Karpas-422 (cell line): Measurements from ENCODE around the gene CASK. TPM values are rescaled to one million over a fixed set of nuclear protein-coding genes. Genes with fewer than 3 reads are reported as not detected.

Experiments
- DNase-seq: peaks from one replicate; pipeline ENCODE4 v3.0.0-alpha.2; 2015
- H2AFZ ChIP-seq: fragments of 200-600 bp; sonication (generic); 2 replicates; pipeline ENCODE4 v1.6.1; 2014; ENCODE audit warnings: antibody characterized with exemption, low read length, mixed read lengths
- H3K27ac ChIP-seq: fragments of 200-600 bp; sonication (generic); 2 replicates; pipeline ENCODE4 v1.5.1; 2014; ENCODE audit warnings: mild to moderate bottlenecking, low read length, moderate library complexity
- H3K27me3 ChIP-seq: fragments of 200-600 bp; sonication (generic); 2 replicates; pipeline ENCODE4 v1.6.1; 2014; ENCODE audit warnings: low read length, mixed read lengths
- H3K36me3 ChIP-seq: fragments of 200-600 bp; sonication (generic); 2 replicates; pipeline ENCODE4 v1.6.1; 2014; ENCODE audit warnings: low read length, mixed read lengths; ENCODE audit not compliant: insufficient read depth
- H3K4me1 ChIP-seq: fragments of 200-600 bp; sonication (generic); 2 replicates; pipeline ENCODE4 v1.6.1; 2014; ENCODE audit warnings: mild to moderate bottlenecking, low read length, mixed read lengths
- H3K4me2 ChIP-seq: fragments of 200-600 bp; sonication (generic); 2 replicates; pipeline ENCODE4 v1.6.1; 2014; ENCODE audit warnings: low read length, low read depth, mild to moderate bottlenecking; ENCODE audit not compliant: poor library complexity, severe bottlenecking
- H3K4me3 ChIP-seq: fragments of 200-600 bp; sonication (generic); 2 replicates; pipeline ENCODE4 v1.5.1; 2014; ENCODE audit warnings: mild to moderate bottlenecking, antibody characterized with exemption, low read length, mixed read lengths
- H3K79me2 ChIP-seq: fragments of 200-600 bp; sonication (generic); 2 replicates; pipeline ENCODE4 v1.6.1; 2014; ENCODE audit warnings: mild to moderate bottlenecking, low read length, mixed read lengths
- H3K9ac ChIP-seq: fragments of 200-600 bp; sonication (generic); 2 replicates; pipeline ENCODE4 v1.6.0; 2014; ENCODE audit warnings: low read length
- H3K9me2 ChIP-seq: fragments of 200-600 bp; sonication (generic), shearing (Covaris generic); replicated peaks from 2 replicates; pipeline ENCODE4 v1.6.0; 2014; ENCODE audit warnings: mild to moderate bottlenecking, low read length, moderate library complexity; ENCODE audit not compliant: insufficient read depth
- H3K9me3 ChIP-seq: fragments of 300-700, 200-600 bp; sonication (generic); 2 replicates; pipeline ENCODE4 v1.6.1; 2014; ENCODE audit warnings: low read length, mixed read lengths
- H4K20me1 ChIP-seq: fragments of 200-600 bp; sonication (generic); 2 replicates; pipeline ENCODE4 v1.6.1; 2014; ENCODE audit warnings: mild to moderate bottlenecking, antibody characterized with exemption, low read length, low read depth; ENCODE audit not compliant: insufficient read depth
- total RNA-seq: library from RNA; depleted of rRNA; stranded (reverse); fragments of >200 nt; shearing (Covaris generic); gene quantifications from 2 replicates; pipeline ENCODE4 v1.2.3, GENCODE V29; 2014; ENCODE audit warnings: low replicate concordance

Gene CASK
- total RNA-seq, 1 experiment from 2014 or later: not detected

DNA sequence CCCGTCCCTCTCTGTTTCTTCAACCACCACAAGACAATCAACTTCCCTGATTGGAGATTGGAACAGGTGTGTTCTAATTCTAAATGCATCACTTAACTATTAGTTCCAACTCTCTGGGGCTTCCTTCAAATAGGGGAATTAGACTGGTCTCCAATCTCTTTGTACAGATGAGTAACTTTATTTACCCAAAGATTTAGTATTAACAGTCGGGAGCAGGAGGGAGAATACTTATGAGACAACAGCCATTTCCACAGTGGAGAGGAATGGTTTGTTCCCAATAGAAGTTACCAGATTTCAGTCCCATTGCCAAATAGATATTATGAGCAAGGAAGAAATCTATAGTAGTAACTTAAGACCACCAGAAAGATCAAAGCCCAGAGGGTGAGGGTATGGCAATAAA lies 46.2 kb downstream of the CASK start:
- Histone ChIP-seq H3K79me2 (no peaks in the 10 kb centered on the region), H3K27ac (no peak overlapping the region)

DNA sequence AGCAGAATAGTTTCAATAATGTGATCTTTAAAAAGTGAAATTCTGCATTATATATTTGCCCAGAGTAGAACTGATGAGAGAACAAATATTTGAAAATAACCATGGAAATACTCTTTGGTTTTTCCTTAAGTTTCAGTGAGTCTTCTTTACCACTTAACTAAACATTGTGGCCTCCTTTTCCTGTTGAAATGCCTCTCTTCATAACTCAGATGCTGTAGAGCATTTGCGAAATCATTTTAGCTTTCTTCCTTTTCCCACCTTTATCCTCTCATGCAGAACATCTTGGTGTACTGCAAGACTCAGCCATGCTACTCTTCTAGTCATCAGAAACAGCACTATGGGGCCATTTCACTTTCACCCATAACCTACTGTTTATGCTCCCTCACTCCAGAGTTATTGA lies 48.2 kb downstream of the CASK start:
- no peak overlapping the region for H3K4me3 ChIP-seq
- no peaks in the 10 kb centered on the region for H3K4me1 ChIP-seq
- no peaks in the 10 kb centered on the region for H3K27me3 ChIP-seq
- H3K9me2 ChIP-seq: peaks cover 3% of the 10 kb centered on the region; the same call in 1 of the 2 replicates
- no peak overlapping the region for H2AFZ ChIP-seq
- H3K27ac ChIP-seq: no peak overlapping the region
- H3K79me2 ChIP-seq: no peaks in the 10 kb centered on the region
- no peaks in the 10 kb centered on the region; the same call in 1 of the 2 replicates for H3K9me3 ChIP-seq
- H3K36me3 ChIP-seq: no peaks in the 10 kb centered on the region
- no peak overlapping the region for H3K4me2 ChIP-seq
- H3K9ac ChIP-seq: no peak overlapping the region
- no peak for DNase-seq
- H4K20me1 ChIP-seq: no peaks in the 10 kb centered on the region

More for the DNA sequence above, 46.2 kb downstream of the CASK start:
- Histone ChIP-seq H3K36me3 (no peaks in the 10 kb centered on the region), H3K4me2 (no peak overlapping the region), H3K9me3 (peaks cover under 1% of the 10 kb centered on the region; the same call in 1 of the 2 replicates), H3K4me1 (no peaks in the 10 kb centered on the region), H3K27me3 (no peaks in the 10 kb centered on the region), H2AFZ (no peak overlapping the region), H3K9me2 (peaks cover 3% of the 10 kb centered on the region; the same call in 1 of the 2 replicates), H3K9ac (no peak overlapping the region), H4K20me1 (no peaks in the 10 kb centered on the region), H3K4me3 (no peak overlapping the region)
- no peak for DNase-seq

DNA sequence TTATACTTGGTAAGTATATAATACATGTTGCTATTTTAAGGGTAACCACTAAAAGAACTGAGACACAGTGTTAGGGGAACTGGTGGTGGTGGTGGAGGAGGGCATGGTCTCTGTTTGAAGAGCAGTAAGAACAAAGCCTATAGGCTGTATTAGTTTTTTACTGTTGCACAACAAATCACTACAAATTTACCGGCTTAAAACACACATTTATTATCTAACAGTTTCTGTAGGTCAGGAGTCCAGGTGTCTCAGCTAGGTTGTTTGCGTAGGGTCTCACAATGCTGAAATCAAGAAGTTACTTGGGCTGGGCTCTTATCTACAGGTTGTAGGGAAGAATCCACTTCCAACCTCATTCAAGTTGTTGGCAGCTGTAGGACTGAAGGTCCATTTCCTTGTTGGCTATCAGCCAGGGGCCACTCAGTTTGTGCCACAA lies 52.6 kb downstream of the CASK start:
- H3K4me1 ChIP-seq: no peaks in the 10 kb centered on the region
- no peaks in the 10 kb centered on the region for H4K20me1 ChIP-seq
- peaks cover 5% of the 10 kb centered on the region; the same call in 1 of the 2 replicates for H3K9me3 ChIP-seq
- no peak overlapping the region for H3K4me2 ChIP-seq
- H3K9me2 ChIP-seq: no peaks in the 10 kb centered on the region
- H3K4me3 ChIP-seq: no peak overlapping the region
- H3K27me3 ChIP-seq: no peaks in the 10 kb centered on the region
- no peaks in the 10 kb centered on the region for H3K36me3 ChIP-seq
- H2AFZ ChIP-seq: no peak overlapping the region
- H3K9ac ChIP-seq: no peak overlapping the region
- no peaks in the 10 kb centered on the region for H3K79me2 ChIP-seq
- no peak for DNase-seq
- no peak overlapping the region for H3K27ac ChIP-seq

DNA sequence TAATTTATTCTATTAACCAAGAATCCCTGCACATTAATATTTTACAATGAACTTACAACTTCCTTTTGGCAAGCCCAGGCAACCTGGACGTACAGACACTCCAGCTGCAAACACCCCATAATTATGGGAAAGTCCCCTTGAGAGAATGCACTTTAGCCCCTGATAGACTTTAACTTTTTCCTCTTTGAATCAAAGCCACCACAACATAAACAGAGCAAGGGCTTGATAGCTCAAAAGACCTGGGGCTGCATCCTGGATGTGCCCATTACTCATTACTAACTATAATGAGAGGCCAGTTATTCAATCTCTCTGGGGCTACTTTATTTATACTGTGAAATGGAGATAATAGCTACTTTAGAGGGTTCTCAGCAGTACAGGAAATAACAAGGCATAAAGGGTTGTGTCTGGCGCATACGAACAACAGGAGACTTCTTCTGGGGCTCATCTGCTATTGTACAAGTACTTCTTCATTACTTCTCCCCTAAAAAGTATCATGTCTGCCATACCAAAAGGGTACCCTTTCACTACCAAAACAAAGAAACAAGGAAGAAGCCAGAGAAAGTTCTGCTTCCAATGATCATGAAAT lies 54.9 kb downstream of the CASK start:
- Histone ChIP-seq H2AFZ (no peak overlapping the region), H3K9ac (no peak overlapping the region), H3K27me3 (no peaks in the 10 kb centered on the region), H3K9me3 (peaks cover 5% of the 10 kb centered on the region; the same call in 1 of the 2 replicates), H3K79me2 (no peaks in the 10 kb centered on the region), H3K4me1 (no peaks in the 10 kb centered on the region), H3K4me3 (no peak overlapping the region), H3K4me2 (no peak overlapping the region), H4K20me1 (no peaks in the 10 kb centered on the region), H3K9me2 (no peaks in the 10 kb centered on the region), H3K36me3 (no peaks in the 10 kb centered on the region), H3K27ac (no peak overlapping the region)
- DNase-seq: no peak

DNA sequence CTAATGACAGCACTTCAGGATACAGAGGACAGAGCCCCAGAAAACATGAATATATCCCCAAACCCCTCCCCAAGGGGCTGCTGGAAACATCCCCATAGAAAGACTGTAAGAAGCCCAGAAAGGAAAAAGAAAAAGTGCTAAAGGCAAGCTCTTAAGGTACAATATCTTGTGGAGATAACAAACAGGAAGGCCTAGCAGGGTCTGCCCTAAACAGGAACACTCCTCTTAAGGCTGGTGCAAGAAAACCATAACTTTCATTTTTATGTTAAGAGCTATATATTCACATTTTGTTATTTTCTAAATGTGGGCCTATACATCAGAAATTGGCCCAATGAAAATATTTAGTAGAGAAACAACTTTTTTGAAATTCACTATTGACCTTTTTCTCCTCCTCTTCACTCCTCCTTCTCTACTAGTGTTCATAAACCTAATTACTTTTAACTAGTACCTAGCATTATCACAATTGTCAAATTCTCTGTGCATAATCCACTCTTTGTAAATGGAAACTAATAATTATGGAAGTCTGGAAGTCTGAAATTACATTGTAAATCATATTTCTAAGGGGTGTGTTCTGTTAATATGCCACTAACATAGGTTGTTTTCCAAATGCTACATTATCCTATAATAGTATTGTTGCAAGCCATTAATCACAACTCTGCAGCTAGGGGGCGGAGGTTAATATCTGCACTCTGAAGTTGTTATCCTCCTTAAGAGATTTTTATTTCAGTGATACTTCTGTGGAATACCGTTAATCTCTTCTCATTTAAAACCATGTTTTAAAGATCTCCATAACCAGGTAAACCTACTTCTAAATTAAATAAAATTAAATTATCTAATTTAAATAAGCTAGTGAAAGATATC lies 59.8 kb downstream of the CASK start:
- no peak overlapping the region for H3K4me3 ChIP-seq
- H4K20me1 ChIP-seq: no peaks in the 10 kb centered on the region
- H3K9ac ChIP-seq: no peak overlapping the region
- no peaks in the 10 kb centered on the region for H3K9me2 ChIP-seq
- H3K4me1 ChIP-seq: no peaks in the 10 kb centered on the region
- DNase-seq: peak; percentile 42
- H3K27ac ChIP-seq: no peak overlapping the region
- H3K27me3 ChIP-seq: no peaks in the 10 kb centered on the region
- H3K36me3 ChIP-seq: no peaks in the 10 kb centered on the region
- H2AFZ ChIP-seq: no peak overlapping the region
- H3K4me2 ChIP-seq: no peak overlapping the region
- no peaks in the 10 kb centered on the region for H3K79me2 ChIP-seq
- no peaks in the 10 kb centered on the region for H3K9me3 ChIP-seq

DNA sequence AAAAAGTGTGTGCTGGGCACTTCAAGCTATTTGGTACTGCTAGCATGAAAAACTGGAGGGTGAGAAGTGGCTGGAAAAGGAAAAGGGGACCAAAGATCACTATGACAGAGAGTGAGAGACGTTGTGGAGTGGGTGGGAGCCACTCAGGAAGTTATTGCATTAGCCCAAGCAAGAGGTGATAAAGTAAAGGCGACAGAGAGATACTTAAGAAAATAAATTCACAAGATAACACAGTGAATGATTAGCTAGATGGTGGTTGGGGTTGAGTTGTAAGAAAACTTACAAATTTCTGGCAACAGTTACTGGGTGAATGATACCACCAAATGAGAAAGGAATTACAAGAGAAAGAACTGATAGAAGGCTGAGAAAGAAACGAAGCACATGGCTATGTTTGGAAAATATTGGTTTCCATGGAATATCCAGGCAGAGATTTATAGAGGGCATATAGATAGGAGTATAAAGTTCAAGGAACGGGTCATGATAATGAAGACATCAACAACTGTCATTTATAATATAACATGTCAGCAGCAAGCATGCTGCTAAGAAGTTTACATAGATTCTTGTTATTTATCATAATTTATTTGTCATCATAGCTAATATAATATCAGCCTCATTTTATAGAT lies 60.7 kb downstream of the CASK start:
- no peaks in the 10 kb centered on the region for H3K9me3 ChIP-seq
- no peaks in the 10 kb centered on the region for H3K9me2 ChIP-seq
- H3K4me3 ChIP-seq: no peak overlapping the region
- no peaks in the 10 kb centered on the region for H4K20me1 ChIP-seq
- no peak for DNase-seq
- no peak overlapping the region for H3K27ac ChIP-seq
- H3K4me2 ChIP-seq: no peak overlapping the region
- no peaks in the 10 kb centered on the region for H3K79me2 ChIP-seq
- H2AFZ ChIP-seq: no peak overlapping the region
- H3K36me3 ChIP-seq: no peaks in the 10 kb centered on the region
- H3K4me1 ChIP-seq: no peaks in the 10 kb centered on the region
- H3K9ac ChIP-seq: no peak overlapping the region
- H3K27me3 ChIP-seq: no peaks in the 10 kb centered on the region

DNA sequence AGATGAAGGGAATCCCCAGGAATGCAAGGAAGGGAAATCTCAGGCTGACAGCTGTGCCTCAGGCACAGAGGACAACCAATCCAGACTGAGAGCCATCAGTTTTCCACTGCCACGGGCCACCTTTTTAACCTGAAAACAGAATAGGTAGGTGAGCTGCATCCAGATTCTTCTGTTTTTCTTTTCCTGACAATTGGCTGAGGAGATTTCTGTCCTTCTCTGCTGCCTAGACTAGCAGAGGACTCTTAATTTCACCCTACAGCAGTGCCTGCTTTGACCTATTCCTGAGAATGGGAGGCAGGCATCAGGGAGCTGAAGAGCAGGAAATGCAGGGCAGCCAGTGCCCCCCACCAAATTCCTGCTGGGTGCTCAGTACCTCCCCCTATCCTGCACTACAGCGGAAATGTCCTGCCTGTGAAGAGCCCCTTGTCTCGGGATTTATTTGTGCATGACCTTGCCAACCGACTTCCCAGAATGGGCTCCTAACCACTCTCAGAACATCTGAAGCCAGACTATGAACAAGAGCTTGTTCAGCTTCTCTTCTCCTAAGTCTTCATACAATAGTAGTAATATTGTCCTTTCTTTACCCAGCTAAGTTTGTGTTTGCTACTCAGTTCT lies 65.1 kb downstream of the CASK start:
- Histone ChIP-seq H2AFZ (no peak overlapping the region), H3K79me2 (no peaks in the 10 kb centered on the region), H3K27ac (no peak overlapping the region), H3K36me3 (no peaks in the 10 kb centered on the region), H3K4me1 (no peaks in the 10 kb centered on the region), H3K9me2 (no peaks in the 10 kb centered on the region), H3K27me3 (no peaks in the 10 kb centered on the region), H3K4me3 (no peak overlapping the region), H3K9ac (no peak overlapping the region), H4K20me1 (no peaks in the 10 kb centered on the region), H3K4me2 (no peak overlapping the region), H3K9me3 (no peaks in the 10 kb centered on the region)
- DNase-seq: no peak

DNA sequence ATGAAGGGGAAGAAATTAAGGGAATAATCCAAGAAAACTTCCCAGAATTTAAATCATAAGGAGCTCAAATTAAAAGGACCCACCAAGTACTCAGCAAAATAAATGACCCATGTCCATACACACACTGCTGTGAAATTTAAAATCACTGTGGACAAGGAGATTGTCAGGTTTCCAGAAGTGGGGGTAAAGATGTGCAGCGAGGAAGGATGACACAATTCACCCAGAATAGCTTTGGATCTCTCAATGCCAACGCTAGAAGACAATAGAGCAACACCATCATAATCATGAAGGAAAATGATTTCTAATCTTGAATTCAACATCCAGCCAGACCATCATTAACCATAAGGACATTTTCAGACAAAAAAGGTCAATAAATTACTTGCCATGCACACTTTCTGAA lies 65.7 kb downstream of the CASK start:
- H3K27ac ChIP-seq: no peak overlapping the region

More for the DNA sequence above, 65.7 kb downstream of the CASK start:
- Histone ChIP-seq H3K4me3 (no peak overlapping the region), H3K9me2 (no peaks in the 10 kb centered on the region), H3K4me1 (no peaks in the 10 kb centered on the region), H3K36me3 (no peaks in the 10 kb centered on the region), H3K27me3 (no peaks in the 10 kb centered on the region), H3K9me3 (no peaks in the 10 kb centered on the region), H3K4me2 (no peak overlapping the region), H4K20me1 (no peaks in the 10 kb centered on the region), H3K9ac (no peak overlapping the region), H2AFZ (no peak overlapping the region), H3K79me2 (no peaks in the 10 kb centered on the region)
- no peak for DNase-seq
